Measurements from ENCODE around the gene PXMP4. TPM values are rescaled to one million over a fixed set of nuclear protein-coding genes. Genes with fewer than 3 reads are reported as not detected.

Gene PXMP4
- total RNA-seq, 1 donor from 2014 or later, result 2.4 TPM

GRCh38 chr20:33684533-33685327 is 35.4 kb downstream of the PXMP4 start:
- FAIRE-seq (no peak), DNase-seq (ENCODE audit: low read depth) (no peak)
- TF ChIP-seq CTCF (IDR thresholded peaks at IDR 0.05; ENCODE audit: insufficient read depth, low read length, severe bottlenecking), result no peak
- H3K4me3 ChIP-seq (ENCODE audit: low read depth, low read length), result no peak overlapping the region
- no peaks in the 10 kb centered on the region for H3K36me3 ChIP-seq (ENCODE audit: control insufficient read depth, insufficient read depth, low read length)
- no peaks in the 10 kb centered on the region for H3K27me3 ChIP-seq (ENCODE audit: control insufficient read depth, insufficient read depth, low read length)

- H3K36me3 ChIP-seq (ENCODE audit: control insufficient read depth, insufficient read depth, low read length), result no peaks in the 10 kb centered on the region
- DNase-seq (ENCODE audit: low read depth) (no peak), FAIRE-seq (no peak)
- no peaks in the 10 kb centered on the region for H3K27me3 ChIP-seq (ENCODE audit: control insufficient read depth, insufficient read depth, low read length)
- no peak for TF ChIP-seq CTCF (IDR thresholded peaks at IDR 0.05; ENCODE audit: insufficient read depth, low read length, severe bottlenecking)
- H3K4me3 ChIP-seq (ENCODE audit: low read depth, low read length), result no peak overlapping the region
These were observed 38.3 kb downstream of the PXMP4 start for GRCh38 chr20:33681728-33682353.

- no peaks in the 10 kb centered on the region for H3K36me3 ChIP-seq (ENCODE audit: control insufficient read depth, insufficient read depth, low read length)
- no peak for DNase-seq (ENCODE audit: low read depth)
These were observed 38.8 kb downstream of the PXMP4 start for GRCh38 chr20:33681288-33681687.

GRCh38 chr20:33680686-33681085 is 39.4 kb downstream of the PXMP4 start:
- H3K4me3 ChIP-seq (ENCODE audit: low read depth, low read length), result no peak overlapping the region
- H3K27me3 ChIP-seq (ENCODE audit: control insufficient read depth, insufficient read depth, low read length), result no peaks in the 10 kb centered on the region
- DNase-seq (ENCODE audit: low read depth) (no peak), FAIRE-seq (no peak)
- no peak for TF ChIP-seq CTCF (IDR thresholded peaks at IDR 0.05; ENCODE audit: insufficient read depth, low read length, severe bottlenecking)
- no peaks in the 10 kb centered on the region for H3K36me3 ChIP-seq (ENCODE audit: control insufficient read depth, insufficient read depth, low read length)

More at GRCh38 chr20:33681288-33681687, 38.8 kb downstream of the PXMP4 start:
- no peak overlapping the region for H3K4me3 ChIP-seq (ENCODE audit: low read depth, low read length)
- FAIRE-seq, result no peak
- TF ChIP-seq CTCF (IDR thresholded peaks at IDR 0.05; ENCODE audit: insufficient read depth, low read length, severe bottlenecking), result no peak
- H3K27me3 ChIP-seq (ENCODE audit: control insufficient read depth, insufficient read depth, low read length), result no peaks in the 10 kb centered on the region

- FAIRE-seq (no peak), DNase-seq (ENCODE audit: low read depth) (no peak)
These were observed 40.2 kb downstream of the PXMP4 start for GRCh38 chr20:33679758-33680485.

More at GRCh38 chr20:33679758-33680485, 40.2 kb downstream of the PXMP4 start:
- no peak overlapping the region for H3K4me3 ChIP-seq (ENCODE audit: low read depth, low read length)
- H3K27me3 ChIP-seq (ENCODE audit: control insufficient read depth, insufficient read depth, low read length), result no peaks in the 10 kb centered on the region
- H3K36me3 ChIP-seq (ENCODE audit: control insufficient read depth, insufficient read depth, low read length), result no peaks in the 10 kb centered on the region
- TF ChIP-seq CTCF (IDR thresholded peaks at IDR 0.05; ENCODE audit: insufficient read depth, low read length, severe bottlenecking), result no peak

All from bronchial epithelial cell (primary cell).